Astrocyte of the cerebellum (primary cell): ENCODE data around the gene GPR179.
A peak's percentile ranks its signal among the peaks of the same experiment; 100 is the strongest.
"Not testable (repeated sequence)": the region's sequence is repeated elsewhere in the genome, so short reads cannot be mapped to it uniquely, and the experiment has no call there.

Experiments used
- DNase-seq: peaks from one replicate; pipeline ENCODE4 v3.0.0-alpha.2; 2011; ENCODE audit warnings: low read depth
- H3K4me3 ChIP-seq: 2 replicates; pipeline ENCODE4 v1.5.1; 2011; ENCODE audit warnings: mild to moderate bottlenecking, low read depth, low read length, moderate library complexity
- CTCF ChIP-seq: IDR thresholded peaks from 2 replicates; pipeline ENCODE4 v1.5.1; 2012; ENCODE audit warnings: low read length, low read depth, moderate library complexity, mild to moderate bottlenecking; ENCODE audit errors: missing control alignments
- in situ Hi-C: cut with HindIII; loops from 2 replicates; pipeline ENCODE4 v1.10.0; 2017; ENCODE audit warnings: low sequenced_read_pairs

GPR179 gene

GRCh38 chr17:38322897-38323296, 20.9 kb downstream of the GPR179 start:
- H3K4me3 ChIP-seq = no peak overlapping the region
- no peak for DNase-seq
- TF ChIP-seq CTCF = no peak
- in situ Hi-C loops = no loop called here

- H3K4me3 ChIP-seq = no peak overlapping the region
- peak; percentile 71 for TF ChIP-seq CTCF
- DNase-seq = peak; percentile 20
- in situ Hi-C loops = no loop called here
These were observed 21.5 kb downstream of the GPR179 start for GRCh38 chr17:38322156-38322779.

GRCh38 chr17:38320482-38320881, 23.3 kb downstream of the GPR179 start:
- no peak for DNase-seq
- no peak overlapping the region for H3K4me3 ChIP-seq
- TF ChIP-seq CTCF = no peak
- in situ Hi-C loops = no loop called here

GRCh38 chr17:38317081-38317480, 26.7 kb downstream of the GPR179 start:
- no peak for DNase-seq
- H3K4me3 ChIP-seq = no peak overlapping the region
- in situ Hi-C loops = no loop called here
- no peak for TF ChIP-seq CTCF

- no peak overlapping the region for H3K4me3 ChIP-seq
- in situ Hi-C loops = no loop called here
- no peak for DNase-seq
- no peak for TF ChIP-seq CTCF
These were observed 28.3 kb downstream of the GPR179 start for GRCh38 chr17:38315497-38315896.

- DNase-seq = peak; percentile 91
- in situ Hi-C loops = not testable (repeated sequence)
- H3K4me3 ChIP-seq = peak within 1 kb of the TSS; percentile 56
These were observed 46.8 kb downstream of the GPR179 start, which contains the start of gene MRPL45 for GRCh38 chr17:38296834-38297517. Gene MRPL45, plus strand, starts transcription at chr17:38297168. Its CDS starts 16 bp downstream, at chr17:38297184.

- in situ Hi-C loops, DNase-seq, H3K4me3 ChIP-seq: not testable (repeated sequence)
These were observed 48.0 kb downstream of the GPR179 start for GRCh38 chr17:38295602-38296365.

GRCh38 chr17:38289760-38290159, 54.0 kb downstream of the GPR179 start:
- DNase-seq, in situ Hi-C loops, H3K4me3 ChIP-seq: not testable (repeated sequence)
